ENCODE results near the gene TADA2A.
"Not testable (repeated sequence)": the region's sequence is repeated elsewhere in the genome, so short reads cannot be mapped to it uniquely, and the experiment has no call there.

TADA2A gene

DNA sequence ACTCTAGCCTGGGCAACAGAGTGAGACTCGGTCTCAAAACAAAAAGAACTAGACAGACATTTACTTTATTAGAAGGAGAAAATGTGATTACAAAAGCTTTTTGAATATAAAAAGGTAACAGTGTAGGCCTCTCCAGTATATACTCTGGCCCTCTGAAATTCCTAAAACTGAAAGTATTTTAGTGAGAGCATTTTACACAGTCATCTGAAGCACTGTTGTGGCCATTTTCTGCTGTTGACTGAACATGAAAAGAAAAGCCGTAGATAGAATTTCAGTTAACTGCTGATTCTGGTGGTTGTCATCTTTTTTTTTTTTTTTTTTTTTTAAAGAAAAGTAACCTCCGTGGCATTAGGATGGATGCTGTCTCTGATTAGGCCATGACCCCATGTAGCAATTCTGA lies 98.6 kb downstream of the TADA2A start:
- TF ChIP-seq CTCF (IDR thresholded peaks at IDR 0.05; ENCODE audit: low read depth, low read length) (no peak), EZH2phosphoT487 (IDR thresholded peaks at IDR 0.05; ENCODE audit: low read depth) (no peak)

GRCh38 chr17:37506678-37507077 lies 100.0 kb downstream of the TADA2A start:
- H4K20me1 ChIP-seq (ENCODE audit: insufficient read depth, low read length) = no peaks in the 10 kb centered on the region
- no peaks in the 10 kb centered on the region for H3K27me3 ChIP-seq (ENCODE audit: low read depth, low read length)
- no peak overlapping the region for H3K27ac ChIP-seq (ENCODE audit: low read length)
- H2AFZ ChIP-seq (ENCODE audit: low read depth, low read length) = no peak overlapping the region
- H3K4me3 ChIP-seq (ENCODE audit: low read length) = no peak overlapping the region
- no peak overlapping the region for H3K4me2 ChIP-seq (ENCODE audit: low read length)
- H3K9me3 ChIP-seq (ENCODE audit: insufficient read depth, low read length) = no peaks in the 10 kb centered on the region
- no peaks in the 10 kb centered on the region for H3K79me2 ChIP-seq (ENCODE audit: low read length)
- TF ChIP-seq EZH2phosphoT487 (IDR thresholded peaks at IDR 0.05; ENCODE audit: low read depth) (no peak), CTCF (IDR thresholded peaks at IDR 0.05; ENCODE audit: low read depth, low read length) (peak; percentile 30; the same call in 1 of the 2 replicates)
- H3K4me1 ChIP-seq (ENCODE audit: low read length) = no peaks in the 10 kb centered on the region
- H3K9ac ChIP-seq (ENCODE audit: low read length) = no peak overlapping the region
- no peaks in the 10 kb centered on the region for H3K36me3 ChIP-seq (replicated peaks; ENCODE audit: low read depth, low read length)

More for the DNA sequence above, 98.6 kb downstream of the TADA2A start:
- Histone ChIP-seq H3K4me3 (ENCODE audit: low read length) (no peak overlapping the region), H2AFZ (ENCODE audit: low read depth, low read length) (no peak overlapping the region), H3K9ac (ENCODE audit: low read length) (no peak overlapping the region), H3K4me2 (ENCODE audit: low read length) (no peak overlapping the region), H3K27me3 (ENCODE audit: low read depth, low read length) (no peaks in the 10 kb centered on the region), H4K20me1 (ENCODE audit: insufficient read depth, low read length) (no peaks in the 10 kb centered on the region), H3K79me2 (ENCODE audit: low read length) (no peaks in the 10 kb centered on the region), H3K9me3 (ENCODE audit: insufficient read depth, low read length) (no peaks in the 10 kb centered on the region), H3K36me3 (replicated peaks; ENCODE audit: low read depth, low read length) (no peaks in the 10 kb centered on the region), H3K4me1 (ENCODE audit: low read length) (no peaks in the 10 kb centered on the region), H3K27ac (ENCODE audit: low read length) (no peak overlapping the region)

- Histone ChIP-seq H3K4me2 (ENCODE audit: low read length) (no peak overlapping the region), H4K20me1 (ENCODE audit: insufficient read depth, low read length) (no peaks in the 10 kb centered on the region), H3K9ac (ENCODE audit: low read length) (no peak overlapping the region), H3K79me2 (ENCODE audit: low read length) (no peaks in the 10 kb centered on the region), H3K9me3 (ENCODE audit: insufficient read depth, low read length) (no peaks in the 10 kb centered on the region), H3K4me1 (ENCODE audit: low read length) (no peaks in the 10 kb centered on the region), H3K27ac (ENCODE audit: low read length) (no peak overlapping the region), H3K4me3 (ENCODE audit: low read length) (no peak overlapping the region), H2AFZ (ENCODE audit: low read depth, low read length) (no peak overlapping the region), H3K36me3 (replicated peaks; ENCODE audit: low read depth, low read length) (peaks cover under 1% of the 10 kb centered on the region), H3K27me3 (ENCODE audit: low read depth, low read length) (no peaks in the 10 kb centered on the region)
- TF ChIP-seq CTCF (IDR thresholded peaks at IDR 0.05; ENCODE audit: low read depth, low read length) (no peak), EZH2phosphoT487 (IDR thresholded peaks at IDR 0.05; ENCODE audit: low read depth) (no peak)
Observed at GRCh38 chr17:37507111-37507510, 100.4 kb downstream of the TADA2A start.

- Histone ChIP-seq H3K9me3 (ENCODE audit: insufficient read depth, low read length) (no peaks in the 10 kb centered on the region), H3K4me3 (ENCODE audit: low read length) (no peak overlapping the region), H3K79me2 (ENCODE audit: low read length) (no peaks in the 10 kb centered on the region), H2AFZ (ENCODE audit: low read depth, low read length) (no peak overlapping the region), H3K9ac (ENCODE audit: low read length) (no peak overlapping the region), H3K4me2 (ENCODE audit: low read length) (no peak overlapping the region), H3K36me3 (replicated peaks; ENCODE audit: low read depth, low read length) (peaks cover 3% of the 10 kb centered on the region), H4K20me1 (ENCODE audit: insufficient read depth, low read length) (no peaks in the 10 kb centered on the region), H3K27me3 (ENCODE audit: low read depth, low read length) (no peaks in the 10 kb centered on the region), H3K4me1 (ENCODE audit: low read length) (no peaks in the 10 kb centered on the region), H3K27ac (ENCODE audit: low read length) (no peak overlapping the region)
- TF ChIP-seq CTCF (IDR thresholded peaks at IDR 0.05; ENCODE audit: low read depth, low read length) (no peak), EZH2phosphoT487 (IDR thresholded peaks at IDR 0.05; ENCODE audit: low read depth) (no peak)
Observed at GRCh38 chr17:37510056-37510455, 103.4 kb downstream of the TADA2A start.

DNA sequence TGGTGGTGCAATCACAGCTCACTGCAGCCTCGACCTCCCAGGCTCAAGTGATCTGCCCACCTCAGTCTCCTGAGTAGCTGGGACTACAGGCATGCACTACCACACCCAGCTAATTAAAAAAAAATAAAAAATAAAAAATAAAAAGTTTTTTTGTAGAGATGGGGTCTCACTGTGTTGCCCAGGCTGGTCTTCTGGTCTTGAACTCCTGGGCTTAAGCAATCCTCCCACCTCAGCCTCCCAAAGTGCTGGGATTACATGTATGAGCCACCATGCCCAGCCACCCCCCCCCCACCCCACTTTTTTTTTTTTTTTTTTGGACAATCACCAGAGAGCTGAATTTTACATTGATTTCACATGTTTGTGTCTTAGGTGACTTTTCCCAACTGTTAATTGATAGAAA lies 105.0 kb downstream of the TADA2A start:
- not testable (repeated sequence) for H3K4me1 ChIP-seq (ENCODE audit: low read length); H2AFZ ChIP-seq (ENCODE audit: low read depth, low read length); H4K20me1 ChIP-seq (ENCODE audit: insufficient read depth, low read length); H3K4me2 ChIP-seq (ENCODE audit: low read length); H3K36me3 ChIP-seq (replicated peaks; ENCODE audit: low read depth, low read length); H3K27me3 ChIP-seq (ENCODE audit: low read depth, low read length); H3K4me3 ChIP-seq (ENCODE audit: low read length); H3K9ac ChIP-seq (ENCODE audit: low read length); H3K79me2 ChIP-seq (ENCODE audit: low read length); H3K9me3 ChIP-seq (ENCODE audit: insufficient read depth, low read length); H3K27ac ChIP-seq (ENCODE audit: low read length)
